CD1c-positive myeloid dendritic cell (primary cell): ENCODE results near the gene PCGF1.

Experiments used
- DNase-seq: peaks from one replicate; pipeline ENCODE4 v3.0.0-alpha.2; 2016; ENCODE audit errors: extremely low spot score

PCGF1 gene

GRCh38 chr2:74515271-74515980 is 7.9 kb upstream of the PCGF1 start:
- DNase-seq, result no peak

GRCh38 chr2:74514368-74515270 is 7.1 kb upstream of the PCGF1 start, which contains the start of gene TLX2:
Gene TLX2 (plus strand): TSS chr2:74514450. CDS start chr2:74514807, 357 bp downstream.
- DNase-seq, result no peak

GRCh38 chr2:74513605-74514367 is 6.3 kb upstream of the PCGF1 start:
- no peak for DNase-seq

GRCh38 chr2:74512744-74513604 is 5.5 kb upstream of the PCGF1 start:
- DNase-seq, result no peak

- DNase-seq, result no peak
Measured at GRCh38 chr2:74511104-74511989, 3.9 kb upstream of the PCGF1 start.

GRCh38 chr2:74510272-74510671 is 2.8 kb upstream of the PCGF1 start:
- DNase-seq, result no peak

- DNase-seq, result no peak
Measured at GRCh38 chr2:74507926-74508520, 528 bp upstream of the PCGF1 start.

GRCh38 chr2:74505448-74506246 is 1.8 kb downstream of the PCGF1 start:
- DNase-seq, result no peak

GRCh38 chr2:74504591-74504990 is 2.9 kb downstream of the PCGF1 start:
- DNase-seq, result no peak

- DNase-seq, result no peak
Measured at GRCh38 chr2:74503506-74504475, 3.7 kb downstream of the PCGF1 start.

- DNase-seq, result peak; percentile 71
Measured at GRCh38 chr2:74502720-74503505, 4.6 kb downstream of the PCGF1 start.

- no peak for DNase-seq
Measured at GRCh38 chr2:74502147-74502719, 5.3 kb downstream of the PCGF1 start.

- DNase-seq, result no peak
Measured at GRCh38 chr2:74501335-74502071, 6.0 kb downstream of the PCGF1 start.

- no peak for DNase-seq
Measured at GRCh38 chr2:74500578-74500946, 6.9 kb downstream of the PCGF1 start.

- no peak for DNase-seq
Measured at GRCh38 chr2:74499940-74500577, 7.4 kb downstream of the PCGF1 start.
